ENCODE data around the gene TPX2. TPM values are rescaled to one million over a fixed set of nuclear protein-coding genes. Genes with fewer than 3 reads are reported as not detected.

TPX2 gene
- total RNA-seq, 2 donors from 2014 or later, result 122 to 142 TPM

DNA sequence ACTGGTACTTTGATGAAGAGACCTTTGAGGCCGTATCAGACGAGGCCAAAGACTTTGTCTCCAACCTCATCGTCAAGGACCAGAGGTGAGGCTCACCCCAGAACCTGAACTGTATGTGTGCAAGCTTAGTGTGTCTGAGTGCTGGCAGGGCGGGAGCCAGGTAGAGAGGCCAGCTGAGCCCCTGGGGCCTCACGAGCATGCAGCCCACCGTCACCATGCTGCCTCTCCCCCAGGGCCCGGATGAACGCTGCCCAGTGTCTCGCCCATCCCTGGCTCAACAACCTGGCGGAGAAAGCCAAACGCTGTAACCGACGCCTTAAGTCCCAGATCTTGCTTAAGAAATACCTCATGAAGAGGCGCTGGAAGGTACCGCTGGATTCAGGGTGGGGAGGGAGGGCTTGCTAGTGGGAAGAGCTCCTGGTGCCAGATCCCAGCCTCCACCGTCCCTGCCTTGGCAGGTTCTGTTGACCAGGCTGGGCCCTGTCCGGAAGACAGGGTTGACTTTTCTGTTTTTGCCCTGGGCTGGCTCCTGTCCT, 92.7 kb downstream of the TPX2 start:
- Mint-ChIP-seq H3K4me3 (no peak overlapping the region), H3K27me3 (no peaks in the 10 kb centered on the region), H3K36me3 (ENCODE audit: low read depth) (no peaks in the 10 kb centered on the region), H3K4me1 (no peaks in the 10 kb centered on the region), H3K27ac (no peak overlapping the region), H3K9me3 (no peaks in the 10 kb centered on the region)
- ATAC-seq (replicated peaks), result no peak

GRCh38 chr20:31833130-31833930, 94.2 kb downstream of the TPX2 start:
- H3K27me3 Mint-ChIP-seq, result no peaks in the 10 kb centered on the region
- H3K9me3 Mint-ChIP-seq, result no peaks in the 10 kb centered on the region
- no peak overlapping the region for H3K4me3 Mint-ChIP-seq
- H3K36me3 Mint-ChIP-seq (ENCODE audit: low read depth), result no peaks in the 10 kb centered on the region
- H3K4me1 Mint-ChIP-seq, result no peaks in the 10 kb centered on the region
- peak; percentile 32 for ATAC-seq (replicated peaks)
- no peak overlapping the region for H3K27ac Mint-ChIP-seq

DNA sequence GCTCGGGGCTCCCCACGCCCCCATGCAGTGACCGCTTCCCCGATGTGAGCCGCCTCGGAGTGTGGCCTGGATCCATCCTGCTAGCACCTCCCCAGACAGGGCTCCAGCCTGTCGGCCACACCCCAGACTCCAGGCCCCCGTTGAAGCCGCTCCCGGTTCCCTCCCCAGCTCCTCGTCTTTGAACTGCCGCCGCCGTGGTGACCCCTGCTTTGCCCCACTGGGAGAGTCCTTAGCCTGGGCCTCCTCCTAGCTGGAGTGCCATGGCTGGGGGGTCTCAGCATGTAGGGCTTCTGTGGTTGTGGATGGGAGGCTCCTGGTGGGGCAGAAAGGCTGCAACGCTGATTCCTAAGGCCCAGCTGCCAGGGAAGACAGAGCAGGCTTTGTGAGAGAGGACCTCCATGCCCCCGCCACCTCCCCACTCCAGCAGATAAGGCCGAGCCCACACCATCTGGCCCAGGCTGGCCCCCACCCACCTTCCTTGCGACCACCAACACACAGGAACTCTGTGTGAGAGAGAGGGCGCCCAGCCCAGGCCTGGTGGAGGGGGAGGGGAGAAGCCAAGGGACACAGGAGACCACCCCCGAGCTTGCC, 94.9 kb downstream of the TPX2 start:
- H3K36me3 Mint-ChIP-seq (ENCODE audit: low read depth), result no peaks in the 10 kb centered on the region
- ATAC-seq (replicated peaks), result no peak
- no peak overlapping the region for H3K27ac Mint-ChIP-seq
- no peaks in the 10 kb centered on the region for H3K27me3 Mint-ChIP-seq
- H3K9me3 Mint-ChIP-seq, result no peaks in the 10 kb centered on the region
- no peak overlapping the region for H3K4me3 Mint-ChIP-seq
- H3K4me1 Mint-ChIP-seq, result no peaks in the 10 kb centered on the region

DNA sequence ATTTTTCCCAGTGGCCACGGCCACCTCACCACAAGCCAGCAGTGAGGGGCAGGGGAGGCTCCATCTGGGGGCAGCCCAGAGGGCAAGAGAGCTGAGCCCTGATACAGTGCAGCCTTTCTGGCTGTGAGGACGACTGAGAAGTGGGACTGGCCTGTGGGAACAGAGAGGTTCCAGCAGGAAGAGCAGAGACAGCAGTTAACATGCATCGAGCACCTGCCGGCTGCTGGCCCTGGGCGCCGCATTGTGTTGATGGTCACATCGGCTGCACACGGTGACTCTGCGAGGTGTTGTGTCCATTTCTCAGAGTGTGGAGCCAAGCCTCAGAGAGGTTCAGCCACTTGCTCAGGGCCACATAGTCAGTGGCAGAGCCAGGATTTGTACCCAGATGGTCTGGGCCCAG, 96.5 kb downstream of the TPX2 start:
- ATAC-seq (replicated peaks), result no peak
- Mint-ChIP-seq H3K4me3 (no peak overlapping the region), H3K36me3 (ENCODE audit: low read depth) (no peaks in the 10 kb centered on the region), H3K9me3 (no peaks in the 10 kb centered on the region), H3K27ac (no peak overlapping the region), H3K4me1 (no peaks in the 10 kb centered on the region), H3K27me3 (no peaks in the 10 kb centered on the region)

- Mint-ChIP-seq H3K36me3 (ENCODE audit: low read depth) (no peaks in the 10 kb centered on the region), H3K27me3 (no peaks in the 10 kb centered on the region), H3K9me3 (no peaks in the 10 kb centered on the region), H3K4me3 (no peak overlapping the region), H3K4me1 (no peaks in the 10 kb centered on the region), H3K27ac (no peak overlapping the region)
- ATAC-seq (replicated peaks), result peak; percentile 79
These were observed 97.1 kb downstream of the TPX2 start for GRCh38 chr20:31835977-31836852.

DNA sequence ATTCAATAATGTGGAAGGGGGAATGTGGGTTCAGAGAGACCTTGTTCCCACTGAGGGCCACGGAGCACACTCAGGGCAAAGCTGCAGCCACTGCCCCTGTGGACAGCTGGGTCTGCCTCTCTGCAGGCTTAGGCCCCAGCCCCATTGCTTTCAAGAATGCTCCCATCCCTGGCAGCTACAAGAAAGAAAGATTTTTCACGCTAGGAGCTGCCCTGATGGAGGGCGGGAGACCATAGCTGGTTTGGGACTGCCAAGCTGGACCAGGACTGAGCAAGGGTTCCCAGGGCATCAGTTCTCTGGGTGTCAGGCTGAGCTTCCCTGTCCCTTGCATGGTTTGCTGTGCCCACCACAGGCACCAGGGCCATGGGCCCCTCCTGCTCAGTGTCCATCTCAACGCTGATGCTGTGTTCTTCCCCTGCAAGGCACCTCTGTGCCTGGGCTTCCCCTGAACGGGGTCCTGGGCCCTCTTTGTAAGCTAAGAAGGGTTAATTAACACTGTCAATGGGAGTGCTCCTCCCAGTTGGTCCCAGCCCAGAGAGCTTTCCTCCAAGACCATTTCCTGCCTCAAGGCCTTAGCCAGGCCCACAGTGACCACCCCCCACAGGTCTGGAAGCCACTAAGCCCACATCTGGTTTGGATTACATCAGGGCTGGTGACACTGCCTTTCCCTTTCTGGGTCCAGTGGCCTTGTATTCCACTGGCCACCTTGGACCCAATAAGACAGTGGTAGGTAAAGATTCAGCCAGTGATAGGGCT, 97.9 kb downstream of the TPX2 start:
- Mint-ChIP-seq H3K27me3 (no peaks in the 10 kb centered on the region), H3K27ac (no peak overlapping the region), H3K9me3 (no peaks in the 10 kb centered on the region), H3K4me3 (no peak overlapping the region), H3K36me3 (ENCODE audit: low read depth) (no peaks in the 10 kb centered on the region), H3K4me1 (no peaks in the 10 kb centered on the region)
- ATAC-seq (replicated peaks), result no peak

GRCh38 chr20:31837896-31838397, 98.9 kb downstream of the TPX2 start:
- Mint-ChIP-seq H3K27me3 (no peaks in the 10 kb centered on the region), H3K27ac (no peak overlapping the region), H3K36me3 (ENCODE audit: low read depth) (no peaks in the 10 kb centered on the region), H3K9me3 (no peaks in the 10 kb centered on the region), H3K4me1 (no peaks in the 10 kb centered on the region), H3K4me3 (no peak overlapping the region)
- no peak for ATAC-seq (replicated peaks)

GRCh38 chr20:31838646-31839292, 99.7 kb downstream of the TPX2 start:
- Mint-ChIP-seq H3K27me3 (no peaks in the 10 kb centered on the region), H3K4me3 (no peak overlapping the region), H3K4me1 (no peaks in the 10 kb centered on the region), H3K27ac (no peak overlapping the region), H3K36me3 (ENCODE audit: low read depth) (no peaks in the 10 kb centered on the region), H3K9me3 (no peaks in the 10 kb centered on the region)
- no peak for ATAC-seq (replicated peaks)

DNA sequence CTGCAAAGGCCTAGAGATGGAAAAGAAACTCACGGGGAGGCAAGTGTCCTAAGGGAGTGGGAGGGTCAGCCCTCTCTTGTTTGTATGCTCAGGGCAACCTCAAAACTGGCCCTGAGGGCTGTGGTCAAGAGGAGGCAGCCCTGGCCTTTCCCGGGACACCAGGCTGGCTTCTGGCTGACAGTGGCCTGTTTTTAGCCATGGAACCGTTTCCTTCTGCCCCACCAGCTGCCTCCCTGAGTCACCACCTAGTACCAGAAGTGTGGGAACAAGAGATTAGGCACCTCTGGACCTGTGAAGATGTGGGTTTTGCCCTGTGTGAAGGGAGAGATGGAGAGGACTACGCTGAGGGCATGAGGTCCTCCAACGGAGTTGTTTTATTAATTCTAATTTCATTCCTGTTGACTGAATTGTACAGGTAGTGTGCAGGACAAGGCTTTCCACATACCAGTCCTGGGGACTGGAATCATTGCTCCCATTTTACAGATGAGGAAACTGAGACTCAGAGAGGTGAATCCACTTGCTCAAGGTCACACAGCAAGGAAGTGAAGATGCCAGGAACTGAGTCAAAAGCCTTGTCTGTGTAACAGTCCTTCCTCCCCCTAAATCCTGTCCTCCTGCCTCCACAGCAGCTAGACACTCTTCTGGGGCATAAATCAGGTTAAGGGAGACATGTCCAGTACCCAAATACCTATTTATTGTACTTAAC, 100.8 kb downstream of the TPX2 start:
- H3K4me1 Mint-ChIP-seq, result no peaks in the 10 kb centered on the region

DNA sequence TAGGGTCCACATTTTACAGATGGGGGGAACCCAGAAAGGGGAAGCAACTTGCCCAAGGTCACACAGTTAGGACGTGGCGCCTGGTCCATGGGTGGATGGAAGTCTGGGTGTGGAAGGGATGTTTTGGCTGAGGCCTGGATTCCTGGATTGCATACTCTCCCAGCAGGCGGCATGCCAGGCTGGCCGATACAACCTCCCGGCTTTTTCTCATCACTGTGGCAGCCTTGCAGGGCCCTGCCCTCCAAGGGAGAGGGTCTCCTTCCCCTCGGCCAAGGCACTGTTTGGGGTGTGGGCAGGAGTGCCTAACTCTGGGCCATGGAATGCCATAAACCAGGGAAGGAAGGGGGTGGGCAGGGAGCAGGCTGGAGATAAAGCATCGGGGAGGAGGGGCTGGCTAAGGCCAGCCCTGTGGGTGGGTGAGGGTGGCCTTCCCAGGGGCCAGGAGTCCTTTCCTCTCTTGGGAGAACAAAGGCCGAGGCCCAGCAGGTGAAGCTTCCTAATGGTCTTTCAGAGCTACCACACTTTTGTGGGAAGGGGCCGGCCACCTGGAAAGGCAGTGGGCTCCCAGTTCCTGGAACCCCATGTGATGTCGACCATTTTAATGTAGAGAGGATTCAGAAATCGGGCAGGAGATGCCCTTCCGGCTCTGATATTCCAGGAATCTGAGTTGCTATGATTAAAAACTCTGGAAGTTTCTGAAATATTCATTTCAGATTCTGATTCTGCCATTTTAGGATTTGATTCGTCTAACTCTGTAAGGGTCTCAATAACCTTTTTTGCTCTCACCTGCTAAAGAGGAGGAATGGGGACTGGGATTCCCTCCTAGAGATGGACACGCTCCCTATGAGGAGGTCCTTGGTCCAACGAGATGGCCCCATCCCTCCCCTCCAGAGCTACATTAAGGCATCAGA, 102.1 kb downstream of the TPX2 start:
- H3K4me1 Mint-ChIP-seq, result no peaks in the 10 kb centered on the region
- H3K4me3 Mint-ChIP-seq, result no peak overlapping the region
- H3K9me3 Mint-ChIP-seq, result no peaks in the 10 kb centered on the region
- no peaks in the 10 kb centered on the region for H3K27me3 Mint-ChIP-seq
- no peak overlapping the region for H3K27ac Mint-ChIP-seq
- H3K36me3 Mint-ChIP-seq (ENCODE audit: low read depth), result no peaks in the 10 kb centered on the region
- ATAC-seq (replicated peaks), result no peak

More for the DNA sequence above, 100.8 kb downstream of the TPX2 start:
- Mint-ChIP-seq H3K27ac (no peak overlapping the region), H3K4me3 (no peak overlapping the region), H3K9me3 (no peaks in the 10 kb centered on the region), H3K36me3 (ENCODE audit: low read depth) (no peaks in the 10 kb centered on the region), H3K27me3 (no peaks in the 10 kb centered on the region)
- no peak for ATAC-seq (replicated peaks)

- H3K4me3 Mint-ChIP-seq, result no peak overlapping the region
- ATAC-seq (replicated peaks), result no peak
- no peaks in the 10 kb centered on the region for H3K4me1 Mint-ChIP-seq
- H3K9me3 Mint-ChIP-seq, result no peaks in the 10 kb centered on the region
- H3K27me3 Mint-ChIP-seq, result no peaks in the 10 kb centered on the region
- no peaks in the 10 kb centered on the region for H3K36me3 Mint-ChIP-seq (ENCODE audit: low read depth)
- H3K27ac Mint-ChIP-seq, result no peak overlapping the region
These were observed 102.8 kb downstream of the TPX2 start for GRCh38 chr20:31841928-31842327.

DNA sequence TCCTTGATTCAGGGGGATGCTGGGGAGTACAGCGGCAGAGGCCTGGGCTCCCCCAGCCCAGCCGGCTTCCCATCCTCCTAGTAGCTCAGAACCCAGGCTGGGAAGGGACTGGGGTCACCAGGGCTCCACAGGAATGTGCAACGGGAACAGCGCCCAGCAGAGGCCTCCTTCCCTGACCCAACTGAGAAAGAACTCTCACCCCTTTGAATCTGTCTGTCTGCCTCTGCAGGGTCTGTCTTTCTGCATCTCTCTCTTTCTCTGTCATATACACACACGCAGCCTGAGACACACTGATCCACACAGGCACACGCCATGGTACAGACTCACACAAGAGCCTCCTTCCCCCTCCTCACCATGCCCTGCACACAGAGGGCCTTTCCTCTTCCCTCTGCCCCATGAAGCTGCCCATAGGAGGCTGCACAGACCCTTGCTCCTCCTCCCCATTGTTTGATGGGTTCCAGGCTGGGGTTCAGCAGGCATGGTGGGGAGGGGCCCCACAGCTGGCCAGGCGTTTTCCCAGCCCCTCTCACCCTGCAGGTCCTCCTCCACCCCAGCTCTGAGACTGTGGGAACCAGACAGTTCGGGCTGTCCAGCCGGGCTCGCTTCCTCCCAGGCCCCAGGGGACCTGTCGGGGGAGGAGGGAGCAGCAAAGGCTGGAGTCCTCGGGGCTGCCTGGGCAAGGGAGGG, 103.5 kb downstream of the TPX2 start:
- H3K9me3 Mint-ChIP-seq, result no peaks in the 10 kb centered on the region
- no peak overlapping the region for H3K4me3 Mint-ChIP-seq
- no peaks in the 10 kb centered on the region for H3K4me1 Mint-ChIP-seq
- H3K27ac Mint-ChIP-seq, result no peak overlapping the region
- H3K27me3 Mint-ChIP-seq, result no peaks in the 10 kb centered on the region
- ATAC-seq (replicated peaks), result no peak
- no peaks in the 10 kb centered on the region for H3K36me3 Mint-ChIP-seq (ENCODE audit: low read depth)
